ENCODE results near the gene GAA.

Gene GAA

DNA sequence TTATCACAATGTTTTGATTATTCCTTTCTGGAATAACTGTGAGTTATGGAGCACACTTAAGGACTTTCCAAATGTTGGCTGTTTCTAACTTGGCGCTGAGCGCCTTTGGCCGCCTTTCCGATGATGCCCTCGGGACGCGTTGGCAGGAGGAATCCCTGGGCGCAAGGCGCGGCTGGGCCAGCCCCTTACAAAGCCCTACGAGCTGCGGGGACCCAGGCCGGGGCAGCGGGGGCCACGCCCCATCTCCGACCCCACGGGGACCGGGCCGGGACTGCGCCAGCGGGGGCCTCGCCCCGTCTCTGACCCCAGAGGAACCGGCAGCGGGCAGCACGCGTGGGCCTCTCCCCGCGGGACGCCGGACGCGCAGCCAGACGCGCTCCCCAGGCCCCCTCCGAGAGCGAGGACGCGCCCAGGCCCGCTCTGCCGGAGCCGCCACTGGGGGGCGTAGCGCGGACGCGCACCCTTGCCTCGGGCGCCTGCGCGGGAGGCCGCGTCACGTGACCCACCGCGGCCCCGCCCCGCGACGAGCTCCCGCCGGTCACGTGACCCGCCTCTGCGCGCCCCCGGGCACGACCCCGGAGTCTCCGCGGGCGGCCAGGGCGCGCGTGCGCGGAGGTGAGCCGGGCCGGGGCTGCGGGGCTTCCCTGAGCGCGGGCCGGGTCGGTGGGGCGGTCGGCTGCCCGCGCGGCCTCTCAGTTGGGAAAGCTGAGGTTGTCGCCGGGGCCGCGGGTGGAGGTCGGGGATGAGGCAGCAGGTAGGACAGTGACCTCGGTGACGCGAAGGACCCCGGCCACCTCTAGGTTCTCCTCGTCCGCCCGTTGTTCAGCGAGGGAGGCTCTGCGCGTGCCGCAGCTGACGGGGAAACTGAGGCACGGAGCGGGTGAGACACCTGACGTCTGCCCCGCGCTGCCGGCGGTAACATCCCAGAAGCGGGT is at the start of gene GAA:
TSS of gene GAA (plus strand) at position 571 of the 935 bp plus-strand sequence. CDS start 3,006 bp downstream, outside the sequence.
- DNase-seq = peak; percentile 83

DNA sequence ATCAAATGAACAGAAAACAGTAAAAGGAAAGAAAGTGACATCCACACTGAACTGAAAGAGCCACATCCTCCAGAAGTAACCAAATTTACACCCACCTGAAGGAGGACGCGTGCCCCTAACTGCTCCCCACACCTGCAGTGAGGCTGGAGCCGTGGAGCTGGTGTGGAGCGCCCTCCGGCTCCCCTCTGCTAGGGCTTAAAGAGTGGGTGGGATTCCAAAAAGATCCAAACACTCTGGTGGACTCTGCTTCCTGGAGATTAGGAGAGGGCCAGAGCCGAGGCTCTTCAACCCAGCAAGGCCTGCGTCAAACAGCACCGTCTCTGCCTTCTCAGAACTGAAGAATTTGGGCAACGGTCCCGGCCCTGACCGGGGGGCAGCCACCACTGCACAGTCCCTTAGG is 49.7 kb upstream of the GAA start:
- no peak for DNase-seq

DNA sequence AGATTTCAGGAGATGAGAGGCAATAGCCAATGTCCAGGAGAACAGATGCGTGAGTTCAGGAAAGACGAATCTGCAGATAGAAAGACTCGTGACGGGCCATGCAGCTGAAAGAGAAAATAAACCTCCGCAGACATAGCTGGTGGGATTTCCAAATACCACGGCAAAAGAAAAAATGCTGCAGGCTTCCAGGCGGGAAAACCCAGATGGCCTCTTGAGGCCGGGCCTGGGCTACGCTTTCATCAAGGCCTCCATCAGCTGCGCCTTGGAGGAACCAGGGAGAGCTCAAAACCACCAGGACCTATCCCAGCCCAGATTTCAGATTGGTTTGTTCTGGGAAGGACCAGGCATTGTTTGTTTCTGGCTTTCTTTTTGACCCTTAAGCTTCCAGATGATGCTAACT is 48.3 kb upstream of the GAA start:
- no peak for DNase-seq

DNA sequence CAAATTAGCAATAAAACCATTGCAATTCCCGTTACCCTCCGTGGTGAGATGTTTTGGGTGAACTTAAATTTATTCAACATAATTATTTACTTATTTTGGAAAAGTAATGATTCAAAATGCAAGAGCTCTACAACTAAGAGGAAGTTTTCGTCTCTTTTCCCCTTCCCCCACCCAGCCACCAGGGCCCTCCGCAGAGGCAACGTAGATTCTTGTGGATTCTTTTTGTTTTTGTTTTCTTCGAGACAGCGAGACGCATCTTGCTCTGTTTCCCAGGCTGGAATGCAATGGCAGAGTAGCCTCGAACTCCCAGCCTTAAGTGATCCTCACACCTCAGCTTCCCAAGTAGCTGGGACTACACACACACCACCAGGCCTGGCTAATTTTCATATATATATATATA is 45.8 kb upstream of the GAA start:
- no peak for DNase-seq

DNA sequence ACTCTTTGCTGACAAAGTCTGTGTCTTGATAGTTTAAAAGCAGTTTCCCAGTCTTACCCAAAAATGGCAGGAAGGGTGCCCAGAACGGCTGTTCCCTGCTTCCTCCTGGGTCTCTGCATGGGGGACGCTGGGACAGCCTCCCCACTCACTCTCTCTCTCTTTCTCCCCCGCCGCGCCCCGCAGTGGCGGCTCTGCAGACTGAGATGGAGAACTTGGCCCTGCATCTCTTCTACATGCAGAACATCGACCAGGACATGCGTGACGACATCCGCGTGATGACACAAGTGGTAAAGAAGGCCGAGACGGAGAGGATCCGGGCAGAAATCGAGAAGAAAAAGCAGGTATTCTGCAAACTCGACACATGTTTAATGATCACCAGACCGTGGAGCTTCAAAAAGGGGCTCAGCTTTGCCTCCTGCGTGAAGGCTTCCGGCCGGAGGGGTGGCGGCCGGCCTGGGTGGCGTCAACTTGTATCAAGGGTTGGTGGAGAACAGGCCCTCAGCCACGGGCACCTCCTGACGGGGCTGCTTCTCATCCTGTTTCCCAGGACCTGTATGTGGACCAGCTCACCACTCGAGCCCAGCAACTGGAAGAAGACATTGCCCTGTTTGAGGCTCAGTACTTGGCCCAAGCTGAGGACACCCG is 42.9 kb upstream of the GAA start:
- no peak for DNase-seq

DNA sequence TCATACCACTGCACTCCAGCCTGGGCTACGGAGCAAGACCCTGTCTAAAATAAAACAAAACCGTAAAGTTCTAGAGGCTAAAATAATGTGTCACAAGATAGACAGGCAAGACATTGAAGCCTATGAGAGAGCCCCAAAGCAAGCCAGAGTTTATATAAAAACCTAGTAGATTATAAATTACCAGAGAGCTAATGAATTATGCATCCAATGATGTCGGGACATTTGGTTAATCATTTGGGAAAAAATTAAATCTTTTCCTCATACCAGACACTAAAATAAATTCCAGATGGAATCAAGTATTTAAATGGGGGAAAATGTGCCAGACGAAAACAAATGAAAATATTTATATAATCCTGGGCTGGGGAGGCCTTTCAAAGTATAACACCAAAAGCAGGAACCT is 40.7 kb upstream of the GAA start:
- DNase-seq = no peak

DNA sequence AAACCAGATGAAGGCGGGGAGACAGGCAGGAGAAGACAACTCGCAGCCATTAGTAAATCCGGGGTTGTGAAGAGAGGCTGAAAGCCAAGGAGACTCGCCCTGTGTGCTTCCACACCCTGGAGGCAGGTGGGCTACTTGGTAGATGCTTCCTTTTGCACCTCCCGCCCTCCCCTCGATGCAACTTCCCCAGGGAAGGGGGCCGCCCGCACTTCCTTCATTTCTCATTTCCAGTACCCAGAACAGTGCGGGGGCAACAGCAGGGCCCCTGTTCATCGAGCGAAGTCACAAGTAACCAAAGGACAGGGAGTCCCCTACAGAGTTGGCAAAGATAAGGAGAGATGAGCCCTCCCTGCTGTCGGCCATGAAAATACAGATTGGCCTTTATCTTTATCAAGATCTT is 40.0 kb upstream of the GAA start:
- DNase-seq = no peak

DNA sequence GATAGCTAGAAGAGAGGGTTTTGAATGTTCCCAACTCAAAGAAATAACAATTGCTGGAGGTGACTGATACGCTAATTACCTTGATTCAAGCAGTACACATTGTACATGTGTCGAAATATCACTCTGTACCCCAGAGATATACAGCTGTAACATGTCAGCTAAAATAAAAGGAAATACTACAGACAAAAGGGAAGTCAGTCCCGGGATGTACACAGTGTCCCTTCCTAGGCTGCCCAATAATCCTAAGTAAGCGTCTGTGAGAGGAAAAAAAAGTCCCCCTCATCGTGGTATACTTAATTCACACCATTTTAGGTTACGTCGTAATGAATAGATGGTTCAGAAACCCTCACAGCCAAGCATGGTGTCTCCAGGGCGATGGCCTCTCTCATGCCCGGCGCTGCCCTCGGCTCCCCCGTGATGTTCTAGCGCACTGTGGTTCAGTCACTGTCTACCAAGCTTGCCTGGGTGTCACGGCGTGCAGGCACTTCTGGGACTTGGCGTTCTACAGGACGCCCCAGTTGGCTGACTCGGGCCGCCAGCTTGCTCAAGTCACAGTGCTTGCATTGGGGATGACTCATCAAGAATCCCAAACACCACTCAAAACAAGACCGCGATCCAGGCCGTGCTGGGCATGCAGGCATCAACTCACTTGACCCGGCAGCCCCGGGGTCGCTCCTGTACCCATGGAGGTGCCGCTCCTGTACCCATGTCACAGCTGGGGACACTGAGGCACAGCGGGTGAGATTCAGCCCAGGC is 37.4 kb upstream of the GAA start:
- DNase-seq = no peak

DNA sequence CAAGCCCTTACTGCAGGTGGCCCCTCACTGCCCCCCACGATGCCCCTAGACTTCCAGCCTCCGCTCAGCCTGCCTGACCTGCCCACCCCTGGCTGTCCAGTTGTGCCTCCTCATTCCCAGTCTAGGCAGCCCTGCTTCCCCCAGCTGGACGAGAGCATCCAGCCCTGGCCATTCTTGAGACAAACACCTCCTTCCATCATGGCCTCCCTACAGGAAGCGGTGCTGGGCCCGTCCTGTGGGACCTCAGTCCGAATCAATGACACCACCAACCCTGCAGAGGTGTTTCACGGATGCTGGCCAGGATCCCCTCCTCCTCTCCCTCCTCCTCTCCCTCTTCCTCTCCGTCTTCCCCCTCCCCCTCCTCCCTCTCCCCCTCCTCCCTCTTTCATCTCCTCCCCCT is 36.7 kb upstream of the GAA start:
- DNase-seq = no peak

DNA sequence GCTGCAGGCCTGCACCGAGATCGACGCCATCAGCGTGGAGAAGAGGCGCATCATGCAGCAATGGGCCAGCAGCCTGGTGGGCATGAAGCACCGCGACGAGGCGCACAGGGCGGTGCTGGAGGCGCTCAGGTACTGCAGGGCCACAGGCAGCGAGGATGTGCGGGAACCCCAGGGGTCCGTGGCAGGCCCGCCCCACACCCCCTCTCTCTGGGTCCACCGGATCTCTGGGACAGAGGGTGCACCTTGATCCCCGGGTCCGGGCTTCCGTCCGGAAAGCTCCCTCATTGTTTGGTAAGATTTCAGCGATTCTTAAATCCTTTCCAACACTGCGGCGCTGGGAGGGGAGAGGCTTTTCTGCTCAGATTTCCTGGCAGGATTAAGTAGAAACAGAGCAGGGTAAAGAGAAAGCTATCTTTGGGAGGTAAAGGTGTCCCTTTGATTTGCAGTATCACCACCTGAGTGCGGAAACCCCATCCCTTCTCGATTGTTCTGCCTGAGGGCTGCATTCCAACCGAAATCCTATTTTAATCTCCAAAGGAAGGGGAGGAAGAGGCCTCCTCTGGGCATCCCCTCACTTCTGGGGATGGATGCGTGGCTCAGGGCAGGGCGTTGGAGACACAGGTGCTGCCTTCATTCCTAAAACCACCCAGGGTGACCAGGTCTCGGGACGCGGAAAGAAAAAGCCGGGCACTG is 35.8 kb upstream of the GAA start:
- DNase-seq = no peak

DNA sequence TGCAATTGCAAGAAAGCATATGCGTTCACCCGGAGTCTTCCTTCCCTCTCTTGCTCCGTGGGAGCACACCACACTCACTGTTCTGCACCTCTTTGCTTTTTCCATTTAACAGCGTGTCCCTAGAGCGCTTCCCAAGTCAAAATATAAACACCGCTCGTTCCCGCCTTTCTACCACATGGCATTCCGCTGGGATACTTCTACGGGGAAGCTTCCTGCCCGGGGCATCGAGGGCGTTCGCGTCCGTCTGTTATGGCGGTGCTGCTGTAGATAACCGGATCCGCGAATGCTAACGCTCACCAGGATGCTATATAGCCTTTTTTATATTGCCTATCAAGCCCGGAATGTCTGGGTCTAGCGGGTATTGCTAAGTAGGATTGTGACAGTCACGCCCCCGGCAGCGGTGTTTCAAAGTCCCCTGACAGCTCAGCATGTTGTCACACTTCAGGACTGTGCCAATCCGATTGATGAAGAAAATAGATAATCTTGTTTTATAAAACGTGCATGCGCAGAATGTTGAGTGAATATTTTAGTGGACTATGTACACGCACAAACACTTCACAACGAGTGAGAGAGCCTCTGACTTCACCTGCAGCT is 33.9 kb upstream of the GAA start:
- no peak for DNase-seq

DNA sequence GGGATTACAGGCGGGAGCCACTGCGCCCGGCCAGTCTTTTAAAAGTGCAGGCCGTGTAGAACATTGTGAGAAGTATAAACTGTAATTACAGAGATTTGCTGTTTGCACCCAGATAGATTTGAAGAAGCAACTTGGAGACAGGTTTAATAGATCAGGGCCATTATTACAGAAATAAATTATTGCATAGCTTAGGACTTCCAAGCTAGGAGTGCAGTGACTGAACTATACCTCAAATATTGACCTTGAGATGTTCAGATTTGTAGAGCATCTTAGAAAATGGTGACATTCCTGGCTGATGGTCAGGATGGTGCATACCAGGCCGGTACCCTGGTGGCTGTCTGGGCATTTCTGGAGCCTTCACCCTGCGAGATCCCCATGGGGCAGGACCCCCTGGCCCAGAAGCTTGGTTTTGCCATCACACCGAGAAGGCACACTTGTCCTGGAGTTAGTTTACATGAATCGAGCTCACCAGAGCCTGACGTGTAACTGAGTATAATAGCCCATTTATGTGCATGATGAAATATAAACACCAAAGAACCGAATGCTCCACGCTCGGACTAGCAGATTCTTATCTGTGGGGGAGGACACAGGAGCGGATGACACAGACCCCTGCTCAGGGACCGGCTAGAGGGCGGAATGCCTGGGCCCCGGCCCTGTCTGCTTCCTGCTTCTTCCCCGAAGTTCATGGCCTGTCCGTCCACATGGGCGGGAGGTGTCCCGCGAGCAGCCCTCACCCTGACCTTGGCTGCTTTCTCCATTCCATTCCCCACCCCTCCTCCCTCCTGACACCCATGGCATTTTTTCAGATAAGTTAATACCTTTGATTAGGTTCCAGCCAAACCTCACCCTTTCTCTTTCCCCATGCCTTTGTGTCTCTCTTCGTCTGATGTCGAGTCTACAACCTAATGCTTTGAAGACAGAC is 32.8 kb upstream of the GAA start:
- DNase-seq = no peak

DNA sequence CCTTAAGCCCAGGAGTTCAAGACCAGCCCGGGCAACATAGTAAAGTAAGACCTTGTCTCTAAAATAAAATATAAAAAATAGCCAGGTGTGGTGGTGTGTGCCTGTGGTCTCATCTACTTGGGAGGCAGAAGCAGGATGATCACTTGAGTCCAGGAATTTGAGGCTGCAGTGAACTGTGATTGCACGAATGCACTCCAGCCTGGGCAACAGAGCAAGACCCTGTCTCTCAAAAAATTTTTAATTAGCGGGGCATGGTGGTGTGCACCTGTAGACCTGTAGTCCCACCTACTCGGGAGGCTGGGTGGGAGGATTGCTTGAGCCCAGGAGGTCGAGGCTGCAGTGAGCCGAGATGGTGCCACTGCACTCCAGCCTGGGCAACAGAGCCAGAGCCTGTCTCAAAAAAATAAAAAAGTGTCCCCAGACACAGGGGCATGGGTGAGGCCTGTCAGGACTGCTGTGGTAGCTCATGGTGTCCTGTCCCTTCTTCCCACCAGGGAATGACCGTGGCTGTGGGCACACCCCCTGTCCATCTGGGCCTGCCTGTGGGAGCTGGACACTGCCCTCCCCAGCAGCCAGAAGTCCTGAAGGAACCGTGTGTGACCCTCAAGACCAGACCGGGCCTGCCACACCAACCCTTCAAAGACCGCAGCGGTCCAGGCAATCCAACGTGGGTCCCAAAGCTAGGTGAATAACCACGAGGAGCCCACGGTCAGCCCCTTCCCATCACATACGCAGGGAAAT is 30.8 kb upstream of the GAA start:
- DNase-seq = no peak

DNA sequence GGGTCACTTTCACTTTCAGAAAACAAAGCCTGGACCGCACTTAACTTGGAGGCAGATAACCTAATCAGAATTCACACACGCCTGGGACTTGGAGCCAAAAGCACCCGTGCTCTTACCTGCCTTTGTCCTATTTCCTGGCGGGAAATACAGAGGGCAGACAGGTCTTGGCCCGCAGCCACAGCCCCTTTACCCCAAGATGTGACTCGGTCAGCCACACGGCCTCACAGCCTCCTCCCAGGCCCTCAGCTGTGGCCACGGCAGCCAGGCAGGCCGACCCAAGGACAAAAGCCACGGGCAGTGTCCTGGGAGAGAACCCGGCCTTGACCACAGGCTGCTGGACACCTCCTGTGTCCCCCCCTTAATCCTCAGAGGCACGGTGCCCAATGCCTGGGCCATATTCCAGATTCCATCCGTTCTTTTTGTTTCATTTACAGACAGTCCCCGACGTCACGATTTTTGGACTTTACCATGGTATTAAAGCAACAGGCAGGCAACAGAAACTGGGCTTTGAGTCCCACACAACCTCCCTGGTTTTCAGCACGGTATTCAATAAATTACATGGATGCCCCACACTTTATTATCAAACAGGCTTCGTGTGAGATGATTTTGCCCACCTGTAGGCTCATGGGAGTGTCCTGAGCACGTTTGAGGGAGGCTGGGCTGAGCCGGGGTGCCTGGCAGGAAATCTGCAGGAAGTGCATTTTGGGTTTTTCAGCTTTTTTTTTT is 30.1 kb upstream of the GAA start:
- DNase-seq = no peak

DNA sequence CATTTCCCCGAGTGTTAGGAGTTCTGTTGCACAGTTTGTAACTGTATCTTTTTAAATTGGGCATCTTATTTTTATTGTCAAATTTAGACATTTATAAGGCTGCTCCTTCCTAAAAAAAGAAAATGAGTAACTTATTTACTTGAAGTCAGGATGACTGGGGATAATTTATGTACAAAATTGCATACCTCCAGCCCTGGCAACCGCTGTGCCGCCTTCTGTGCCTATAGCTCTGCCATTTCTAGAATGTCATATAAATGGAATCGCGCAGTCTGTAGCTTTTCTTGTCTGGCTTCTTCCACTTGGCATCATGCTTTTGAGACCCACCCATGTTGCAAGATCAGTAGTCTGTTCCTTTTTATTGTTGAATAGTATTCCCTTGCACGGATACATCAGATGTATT is 29.0 kb upstream of the GAA start:
- DNase-seq = no peak

DNA sequence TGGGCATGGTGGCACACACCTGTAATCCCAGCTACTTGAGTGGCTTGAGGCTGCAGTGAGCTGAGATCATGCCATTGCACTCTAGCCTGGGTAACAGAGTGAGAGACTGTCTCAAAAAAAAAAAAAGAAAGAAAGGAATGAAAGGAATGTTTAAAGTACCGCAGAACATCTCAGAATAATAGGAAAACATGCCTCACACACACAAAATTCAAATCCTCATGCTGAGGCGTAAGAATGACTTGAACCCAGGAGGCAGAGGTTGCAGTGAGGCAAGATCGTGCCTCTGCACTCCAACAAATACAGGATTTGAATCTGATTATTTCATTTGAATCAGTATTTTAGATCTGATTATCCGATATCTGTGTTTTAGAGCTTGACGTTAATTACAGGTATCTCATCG is 21.3 kb upstream of the GAA start:
- DNase-seq = no peak

DNA sequence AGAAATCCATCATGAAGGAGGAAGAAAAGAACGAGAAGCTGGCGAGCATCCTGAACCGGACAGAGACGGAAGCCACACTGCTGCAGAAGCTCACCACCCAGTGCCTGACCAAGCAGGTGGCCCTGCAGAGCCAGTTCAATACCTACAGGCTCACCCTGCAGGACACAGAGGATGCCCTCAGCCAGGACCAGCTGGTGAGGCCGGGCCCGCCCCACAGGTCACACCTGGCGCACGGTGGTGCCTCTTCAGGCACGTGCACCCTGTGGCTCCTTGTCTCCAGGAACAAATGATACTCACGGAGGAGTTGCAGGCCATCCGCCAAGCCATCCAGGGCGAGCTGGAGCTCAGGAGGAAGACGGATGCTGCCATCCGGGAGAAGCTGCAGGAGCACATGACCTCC is 19.8 kb upstream of the GAA start:
- DNase-seq = no peak

DNA sequence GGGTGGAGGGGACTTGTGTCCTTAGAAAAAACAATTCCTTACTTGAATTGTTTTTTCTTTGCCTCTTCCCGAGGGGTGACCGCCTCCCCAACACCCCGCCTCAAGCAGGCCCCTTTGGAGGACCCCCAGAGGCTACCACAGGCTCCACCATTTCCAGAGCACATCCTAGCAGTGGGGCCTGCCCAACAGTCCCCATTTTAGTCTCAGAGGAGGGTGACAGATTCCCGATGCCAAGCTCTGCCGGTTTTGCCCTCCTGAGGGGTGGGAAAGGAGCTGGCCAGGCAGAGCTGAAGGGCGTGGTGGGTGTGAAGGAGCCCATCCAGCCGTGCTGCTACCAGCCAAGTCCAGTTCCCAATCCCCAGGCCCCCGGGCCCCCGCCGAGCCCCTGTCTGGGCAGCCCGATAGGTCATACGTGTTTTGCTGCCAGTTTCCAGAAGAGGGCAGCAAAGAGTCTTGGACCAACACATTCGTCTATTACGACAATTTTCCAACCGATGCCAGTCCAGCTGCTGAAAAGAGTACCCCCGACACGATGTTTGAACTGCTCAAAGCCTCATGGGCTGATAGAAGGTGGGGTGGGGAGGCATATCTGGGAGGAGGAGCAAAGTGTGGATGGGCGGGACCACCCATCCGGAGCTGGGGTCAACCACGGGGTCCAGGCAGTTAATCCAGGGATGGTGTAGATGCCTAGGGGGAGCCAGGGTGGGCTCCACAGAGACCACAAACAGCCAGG is 18.8 kb upstream of the GAA start:
- peak; percentile 35 for DNase-seq

DNA sequence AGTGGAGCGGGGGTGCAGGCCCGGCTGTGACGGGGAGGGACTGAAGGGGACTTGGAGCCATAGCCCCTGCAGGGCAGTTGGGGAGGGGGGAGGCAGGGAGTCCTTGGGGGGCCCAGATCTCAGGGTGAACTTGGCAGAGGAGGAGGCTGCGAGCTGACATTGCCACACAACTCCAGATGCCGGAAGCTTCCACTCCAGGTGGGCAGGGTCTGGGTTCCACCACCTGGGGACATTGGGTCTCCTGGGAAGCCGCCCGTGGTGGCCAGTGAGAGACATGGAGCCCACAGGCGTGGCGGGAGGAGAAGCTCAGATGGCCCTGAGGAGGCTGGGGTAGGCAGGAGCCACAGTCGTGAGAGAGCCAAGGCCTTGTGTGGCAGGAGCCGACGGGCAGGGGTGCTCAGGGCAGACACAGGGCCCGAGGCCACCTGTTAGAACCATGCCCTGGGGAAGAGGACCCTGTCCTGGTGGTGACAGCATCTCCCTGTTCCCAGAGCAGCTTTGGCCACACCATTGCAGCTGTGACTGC is 18.2 kb upstream of the GAA start:
- DNase-seq = no peak
